ENCODE results near the gene GSK3B.

GSK3B gene

GRCh38 chr3:120066634-120067033 lies 27.6 kb downstream of the GSK3B start:
- no peaks in the 10 kb centered on the region for H3K4me1 ChIP-seq (ENCODE audit: low read length)
- no peaks in the 10 kb centered on the region for H3K36me3 ChIP-seq (replicated peaks; ENCODE audit: insufficient read depth, low read length)
- no peak overlapping the region for H3K4me3 ChIP-seq (ENCODE audit: low read length)
- H2AFZ ChIP-seq (ENCODE audit: low read length): no peak overlapping the region
- peaks cover 97% of the 10 kb centered on the region for H3K79me2 ChIP-seq (ENCODE audit: low read length)
- peaks cover 50% of the 10 kb centered on the region for H4K20me1 ChIP-seq (ENCODE audit: insufficient read depth, low read length)
- no peak overlapping the region for H3K4me2 ChIP-seq (ENCODE audit: low read depth, low read length)
- no peak for DNase-seq
- H3K9ac ChIP-seq (ENCODE audit: low read length): no peak overlapping the region
- H3K27me3 ChIP-seq (replicated peaks; ENCODE audit: insufficient read depth, low read length): no peaks in the 10 kb centered on the region
- H3K9me2 ChIP-seq (replicated peaks; ENCODE audit: insufficient read depth, low read length): no peaks in the 10 kb centered on the region
- TF ChIP-seq EZH2 (optimal IDR thresholded peaks at IDR 0.05; ENCODE audit: low read depth, low read length): no peak
- no peak for TF ChIP-seq EZH2phosphoT487 (IDR thresholded peaks at IDR 0.05; ENCODE audit: low read length)
- no peak for TF ChIP-seq CTCF (IDR thresholded peaks at IDR 0.05; ENCODE audit: low read length)
- H3F3A ChIP-seq (ENCODE audit: insufficient read depth, low read length): no peaks in the 10 kb centered on the region
- H3K9me3 ChIP-seq (replicated peaks; ENCODE audit: insufficient read depth, low read length): no peaks in the 10 kb centered on the region
- H3K27ac ChIP-seq (ENCODE audit: low read length): no peak overlapping the region

DNA sequence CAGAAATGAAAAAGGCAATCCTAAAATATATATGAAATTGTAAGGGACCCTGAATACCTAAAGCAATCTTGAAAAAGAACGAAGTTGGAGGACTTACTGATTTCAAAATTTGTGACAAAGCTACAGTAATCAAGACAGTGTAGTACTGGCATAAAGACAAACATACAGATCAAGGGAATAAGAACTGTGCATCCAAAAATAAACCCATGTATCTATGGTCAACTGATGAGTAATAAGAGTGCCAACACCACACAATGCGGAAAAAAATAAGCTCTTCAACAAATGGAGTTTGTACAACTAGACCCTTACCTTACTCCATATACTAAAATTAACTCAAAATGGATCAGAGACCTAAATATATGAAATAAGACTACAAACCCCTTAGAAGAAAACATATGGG lies 29.6 kb downstream of the GSK3B start:
- peaks cover 97% of the 10 kb centered on the region for H3K79me2 ChIP-seq (ENCODE audit: low read length)
- H3K9ac ChIP-seq (ENCODE audit: low read length): no peak overlapping the region
- DNase-seq: no peak
- no peaks in the 10 kb centered on the region for H3K4me1 ChIP-seq (ENCODE audit: low read length)
- H3K4me3 ChIP-seq (ENCODE audit: low read length): no peak overlapping the region
- H3F3A ChIP-seq (ENCODE audit: insufficient read depth, low read length): no peaks in the 10 kb centered on the region
- H3K27me3 ChIP-seq (replicated peaks; ENCODE audit: insufficient read depth, low read length): no peaks in the 10 kb centered on the region
- H3K9me3 ChIP-seq (replicated peaks; ENCODE audit: insufficient read depth, low read length): no peaks in the 10 kb centered on the region
- no peak overlapping the region for H2AFZ ChIP-seq (ENCODE audit: low read length)
- H4K20me1 ChIP-seq (ENCODE audit: insufficient read depth, low read length): peaks cover 44% of the 10 kb centered on the region; the same call in 1 of the 2 replicates
- no peaks in the 10 kb centered on the region for H3K36me3 ChIP-seq (replicated peaks; ENCODE audit: insufficient read depth, low read length)
- TF ChIP-seq EZH2 (optimal IDR thresholded peaks at IDR 0.05; ENCODE audit: low read depth, low read length) (no peak), EZH2phosphoT487 (IDR thresholded peaks at IDR 0.05; ENCODE audit: low read length) (no peak), CTCF (IDR thresholded peaks at IDR 0.05; ENCODE audit: low read length) (no peak)
- H3K27ac ChIP-seq (ENCODE audit: low read length): no peak overlapping the region
- no peaks in the 10 kb centered on the region for H3K9me2 ChIP-seq (replicated peaks; ENCODE audit: insufficient read depth, low read length)
- H3K4me2 ChIP-seq (ENCODE audit: low read depth, low read length): no peak overlapping the region

DNA sequence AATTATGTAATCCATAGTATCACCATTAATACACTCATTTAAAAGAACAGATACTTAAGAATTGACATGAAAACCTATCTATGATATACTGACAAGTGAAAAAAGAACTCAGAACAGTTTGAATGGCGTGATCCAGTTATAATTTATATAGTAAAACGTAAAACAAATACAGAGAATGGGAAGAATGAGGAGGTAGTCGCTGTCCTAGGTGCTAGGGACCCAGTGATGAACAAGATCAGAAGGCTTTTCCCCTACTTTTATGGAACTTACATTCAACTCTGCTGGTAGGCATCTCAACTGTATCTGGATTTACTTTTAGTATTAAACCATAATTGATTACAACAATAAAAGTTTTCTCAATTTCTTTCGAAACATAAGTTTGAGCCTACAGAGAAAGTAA lies 31.8 kb downstream of the GSK3B start:
- no peaks in the 10 kb centered on the region for H3K9me2 ChIP-seq (replicated peaks; ENCODE audit: insufficient read depth, low read length)
- H3K9ac ChIP-seq (ENCODE audit: low read length): no peak overlapping the region
- H3K36me3 ChIP-seq (replicated peaks; ENCODE audit: insufficient read depth, low read length): no peaks in the 10 kb centered on the region
- no peaks in the 10 kb centered on the region for H3K27me3 ChIP-seq (replicated peaks; ENCODE audit: insufficient read depth, low read length)
- H3K4me2 ChIP-seq (ENCODE audit: low read depth, low read length): no peak overlapping the region
- no peak overlapping the region for H3K4me3 ChIP-seq (ENCODE audit: low read length)
- H2AFZ ChIP-seq (ENCODE audit: low read length): no peak overlapping the region
- H3K79me2 ChIP-seq (ENCODE audit: low read length): peaks cover 98% of the 10 kb centered on the region
- H4K20me1 ChIP-seq (ENCODE audit: insufficient read depth, low read length): peaks cover 32% of the 10 kb centered on the region; the same call in 1 of the 2 replicates
- H3F3A ChIP-seq (ENCODE audit: insufficient read depth, low read length): no peaks in the 10 kb centered on the region
- TF ChIP-seq EZH2 (optimal IDR thresholded peaks at IDR 0.05; ENCODE audit: low read depth, low read length): no peak
- no peak for TF ChIP-seq EZH2phosphoT487 (IDR thresholded peaks at IDR 0.05; ENCODE audit: low read length)
- no peak for TF ChIP-seq CTCF (IDR thresholded peaks at IDR 0.05; ENCODE audit: low read length)
- H3K9me3 ChIP-seq (replicated peaks; ENCODE audit: insufficient read depth, low read length): no peaks in the 10 kb centered on the region
- H3K27ac ChIP-seq (ENCODE audit: low read length): no peak overlapping the region
- H3K4me1 ChIP-seq (ENCODE audit: low read length): no peaks in the 10 kb centered on the region
- no peak for DNase-seq
